GM23338 (cell line): ENCODE measurements around the gene IQCK. TPM values are rescaled to one million over a fixed set of nuclear protein-coding genes. Genes with fewer than 3 reads are reported as not detected.

Source experiments
- ATAC-seq: fragments of 200-7000 bp; cut with Tn5 transposase; 3 replicates; pipeline ENCODE4 v1.9.1; 2020
- DNase-seq: peaks from one replicate; pipeline ENCODE4 v3.0.0-alpha.2; 2015; ENCODE audit warnings: low spot score
- H2AFZ ChIP-seq: fragments of 200-600 bp; sonication (generic); 2 replicates; pipeline ENCODE4 v1.8.0; 2016; ENCODE audit warnings: antibody characterized with exemption, mild to moderate bottlenecking, moderate library complexity
- H3F3A ChIP-seq: fragments of 200-600 bp; sonication (generic); replicated peaks from 2 replicates; pipeline ENCODE4 v1.8.0; 2017; ENCODE audit warnings: antibody characterized with exemption, mixed run types, low read depth
- H3K27ac ChIP-seq: fragments of 200-600 bp; sonication (generic); 2 replicates; pipeline ENCODE4 v1.6.1; 2016; ENCODE audit warnings: low read depth
- H3K27me3 ChIP-seq: fragments of 200-600 bp; sonication (generic); 2 replicates; pipeline ENCODE4 v1.8.0; 2016; ENCODE audit warnings: mild to moderate bottlenecking, mixed run types, moderate library complexity; ENCODE audit not compliant: insufficient read depth
- H3K36me3 ChIP-seq: fragments of 200-600 bp; sonication (generic); 2 replicates; pipeline ENCODE4 v1.8.0; 2016; ENCODE audit warnings: mild to moderate bottlenecking; ENCODE audit not compliant: insufficient read depth
- H3K4me1 ChIP-seq: fragments of 200-600 bp; sonication (generic); 2 replicates; pipeline ENCODE4 v1.8.0; 2016; ENCODE audit warnings: mild to moderate bottlenecking, moderate library complexity; ENCODE audit not compliant: insufficient read depth
- H3K4me2 ChIP-seq: fragments of 200-600 bp; sonication (generic); 2 replicates; pipeline ENCODE4 v1.7.1; 2017; ENCODE audit warnings: mixed run types
- H3K4me3 ChIP-seq: fragments of 200-600 bp; sonication (generic); 2 replicates; pipeline ENCODE4 v1.6.1; 2016; ENCODE audit warnings: mixed run types
- H3K79me2 ChIP-seq: fragments of 200-600 bp; sonication (generic); replicated peaks from 2 replicates; pipeline ENCODE4 v1.8.0; 2017; ENCODE audit warnings: mild to moderate bottlenecking; ENCODE audit not compliant: insufficient read depth
- H3K9me2 ChIP-seq: fragments of 200-600 bp; sonication (generic); 2 replicates; pipeline ENCODE4 v1.8.0; 2017; ENCODE audit not compliant: insufficient read depth
- H4K20me1 ChIP-seq: fragments of 200-600 bp; sonication (generic); replicated peaks from 2 replicates; pipeline ENCODE4 v1.8.0; 2017; ENCODE audit warnings: mild to moderate bottlenecking; ENCODE audit not compliant: insufficient read depth
- H3K27ac Mint-ChIP-seq: 2 replicates; pipeline ENCODE4 v1.8.0; 2020; ENCODE audit warnings: inconsistent platforms, mild to moderate bottlenecking, moderate library complexity, mixed read lengths
- H3K27me3 Mint-ChIP-seq: 3 replicates; pipeline ENCODE4 v1.8.0; 2022; ENCODE audit warnings: low read depth, mild to moderate bottlenecking, moderate library complexity, mixed read lengths, inconsistent platforms; ENCODE audit not compliant: insufficient read depth, poor library complexity
- H3K36me3 Mint-ChIP-seq: 3 replicates; pipeline ENCODE4 v1.8.0; 2021; ENCODE audit warnings: low read depth, mild to moderate bottlenecking, inconsistent platforms, moderate library complexity, mixed read lengths
- H3K4me1 Mint-ChIP-seq: 3 replicates; pipeline ENCODE4 v1.8.0; 2020; ENCODE audit warnings: mild to moderate bottlenecking, inconsistent platforms, mixed read lengths
- H3K4me3 Mint-ChIP-seq: 3 replicates; pipeline ENCODE4 v1.8.0; 2021; ENCODE audit warnings: moderate library complexity, mild to moderate bottlenecking, inconsistent platforms, mixed read lengths
- H3K9me3 Mint-ChIP-seq: 3 replicates; pipeline ENCODE4 v1.8.0; 2020; ENCODE audit warnings: moderate library complexity, mild to moderate bottlenecking, inconsistent platforms, mixed read lengths
- CREB1 ChIP-seq: fragments of 250-450 bp; sonication (Bioruptor Pico); IDR thresholded peaks from 2 replicates; pipeline ENCODE4 v1.5.0; 2020; ENCODE audit warnings: low read depth, mild to moderate bottlenecking, moderate library complexity
- CTCF ChIP-seq, 2 experiments: fragments of 200-600 bp in 1 of 2; sonication (generic) in 1 of 2; conservative IDR thresholded peaks; 2 replicates each; pipeline versions ENCODE4 v1.5.1 to v1.6.1; 2016 to 2017; ENCODE audit warnings: antibody characterized with exemption in 2 of 2, low read depth in 2 of 2, mild to moderate bottlenecking in 2 of 2, moderate library complexity in 1 of 2
- EZH2 ChIP-seq: fragments of 200-600 bp; sonication (generic); IDR thresholded peaks from one replicate; pipeline ENCODE4 v1.8.0; 2017; ENCODE audit warnings: antibody characterized with exemption, mild to moderate bottlenecking, low read depth; ENCODE audit not compliant: unreplicated experiment
- EZH2phosphoT487 ChIP-seq: fragments of 200-600 bp; sonication (generic); IDR thresholded peaks from one replicate; pipeline ENCODE4 v1.8.1; 2018; ENCODE audit warnings: antibody characterized with exemption; ENCODE audit not compliant: unreplicated experiment
- POLR2AphosphoS5 ChIP-seq: IDR thresholded peaks from 2 replicates; pipeline ENCODE4 v1.6.1; 2016; ENCODE audit warnings: antibody characterized with exemption, low read depth
- REST ChIP-seq: IDR thresholded peaks from one replicate; pipeline ENCODE4 v1.6.1; 2018; ENCODE audit warnings: antibody characterized with exemption; ENCODE audit not compliant: unreplicated experiment
- STAT1 ChIP-seq: IDR thresholded peaks from one replicate; pipeline ENCODE4 v1.6.1; 2016; ENCODE audit warnings: antibody characterized with exemption; ENCODE audit not compliant: unreplicated experiment
- polyA plus RNA-seq: library from polyadenylated mRNA; unstranded; fragments of >200 nt; fragmentation: Nextera tagmentation; extraction: Ambion mirVana; gene quantifications from 2 replicates; pipeline ENCODE4 v1.2.1, GENCODE V29; 2016
- total RNA-seq: library from RNA; depleted of rRNA; stranded (reverse); fragments of >200 nt; shearing (Covaris generic); gene quantifications from 2 replicates; pipeline ENCODE4 v1.2.3, GENCODE V29; 2014
- TF ChIP-seq, protein P1 (sequence below): IDR thresholded peaks from 2 replicates; pipeline ENCODE4 v1.6.1; 2016; ENCODE audit warnings: antibody characterized with exemption
- TF ChIP-seq, protein P2 (sequence below): fragments of 250-450 bp; sonication (Bioruptor Pico); IDR thresholded peaks from 2 replicates; pipeline ENCODE4 v1.5.0; 2020; ENCODE audit warnings: mild to moderate bottlenecking, moderate library complexity

IQCK gene
- total and polyA plus RNA-seq, 2 experiments from 2014 or later: 7.6 to 10.0 TPM

- no peak for TF ChIP-seq REST
- no peak for TF ChIP-seq CTCF (conservative IDR thresholded peaks at IDR 0.05; ENCODE audit: low read depth in 2 of 2)
- no peak for TF ChIP-seq EZH2phosphoT487
- TF ChIP-seq CREB1: no peak
- no peak for TF ChIP-seq POLR2AphosphoS5
- TF ChIP-seq STAT1: no peak
- TF ChIP-seq, protein P1, sequence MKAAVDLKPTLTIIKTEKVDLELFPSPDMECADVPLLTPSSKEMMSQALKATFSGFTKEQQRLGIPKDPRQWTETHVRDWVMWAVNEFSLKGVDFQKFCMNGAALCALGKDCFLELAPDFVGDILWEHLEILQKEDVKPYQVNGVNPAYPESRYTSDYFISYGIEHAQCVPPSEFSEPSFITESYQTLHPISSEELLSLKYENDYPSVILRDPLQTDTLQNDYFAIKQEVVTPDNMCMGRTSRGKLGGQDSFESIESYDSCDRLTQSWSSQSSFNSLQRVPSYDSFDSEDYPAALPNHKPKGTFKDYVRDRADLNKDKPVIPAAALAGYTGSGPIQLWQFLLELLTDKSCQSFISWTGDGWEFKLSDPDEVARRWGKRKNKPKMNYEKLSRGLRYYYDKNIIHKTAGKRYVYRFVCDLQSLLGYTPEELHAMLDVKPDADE: no peak
- no peak for TF ChIP-seq EZH2
These were observed 4.9 kb downstream of the IQCK start (continued) for GRCh38 chr16:19722981-19723380.

DNA sequence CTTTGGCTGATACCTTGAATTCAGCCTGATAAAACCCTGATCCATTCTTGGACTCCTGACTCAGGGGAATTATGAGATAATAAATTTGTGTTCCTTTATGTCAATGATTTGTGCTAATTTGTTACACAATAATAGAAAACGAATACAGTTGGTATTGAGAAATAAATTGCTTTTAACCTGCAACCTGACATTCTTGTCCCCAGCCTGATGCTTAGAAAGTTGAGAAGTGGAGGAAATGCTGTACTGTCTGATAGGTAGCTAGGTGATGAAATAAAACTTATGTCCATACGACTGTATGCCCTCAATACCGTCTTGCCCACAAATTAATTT is 10.5 kb downstream of the IQCK start:
- peaks cover 8% of the 10 kb centered on the region for H3K36me3 Mint-ChIP-seq
- H3K4me1 Mint-ChIP-seq: peaks cover 6% of the 10 kb centered on the region
- H3K9me3 Mint-ChIP-seq: no peaks in the 10 kb centered on the region
- H3K27ac Mint-ChIP-seq: no peak overlapping the region
- H3K79me2 ChIP-seq: no peaks in the 10 kb centered on the region
- no peaks in the 10 kb centered on the region for H3F3A ChIP-seq
- H2AFZ ChIP-seq: no peak overlapping the region
- no peak overlapping the region for H3K27ac ChIP-seq
- H3K27me3 ChIP-seq: no peaks in the 10 kb centered on the region
- no peaks in the 10 kb centered on the region for H3K9me2 ChIP-seq
- H3K36me3 ChIP-seq: no peaks in the 10 kb centered on the region
- DNase-seq: no peak
- no peak overlapping the region for H3K4me2 ChIP-seq
- H3K4me3 ChIP-seq: no peak overlapping the region
- H4K20me1 ChIP-seq: no peaks in the 10 kb centered on the region
- peaks cover 1% of the 10 kb centered on the region for H3K4me1 ChIP-seq
- no peaks in the 10 kb centered on the region for H3K27me3 Mint-ChIP-seq
- no peak for ATAC-seq
- H3K4me3 Mint-ChIP-seq: no peak overlapping the region
- TF ChIP-seq EZH2phosphoT487 (no peak), CREB1 (no peak), STAT1 (no peak)
- TF ChIP-seq, protein P1: no peak
- TF ChIP-seq, protein P2, sequence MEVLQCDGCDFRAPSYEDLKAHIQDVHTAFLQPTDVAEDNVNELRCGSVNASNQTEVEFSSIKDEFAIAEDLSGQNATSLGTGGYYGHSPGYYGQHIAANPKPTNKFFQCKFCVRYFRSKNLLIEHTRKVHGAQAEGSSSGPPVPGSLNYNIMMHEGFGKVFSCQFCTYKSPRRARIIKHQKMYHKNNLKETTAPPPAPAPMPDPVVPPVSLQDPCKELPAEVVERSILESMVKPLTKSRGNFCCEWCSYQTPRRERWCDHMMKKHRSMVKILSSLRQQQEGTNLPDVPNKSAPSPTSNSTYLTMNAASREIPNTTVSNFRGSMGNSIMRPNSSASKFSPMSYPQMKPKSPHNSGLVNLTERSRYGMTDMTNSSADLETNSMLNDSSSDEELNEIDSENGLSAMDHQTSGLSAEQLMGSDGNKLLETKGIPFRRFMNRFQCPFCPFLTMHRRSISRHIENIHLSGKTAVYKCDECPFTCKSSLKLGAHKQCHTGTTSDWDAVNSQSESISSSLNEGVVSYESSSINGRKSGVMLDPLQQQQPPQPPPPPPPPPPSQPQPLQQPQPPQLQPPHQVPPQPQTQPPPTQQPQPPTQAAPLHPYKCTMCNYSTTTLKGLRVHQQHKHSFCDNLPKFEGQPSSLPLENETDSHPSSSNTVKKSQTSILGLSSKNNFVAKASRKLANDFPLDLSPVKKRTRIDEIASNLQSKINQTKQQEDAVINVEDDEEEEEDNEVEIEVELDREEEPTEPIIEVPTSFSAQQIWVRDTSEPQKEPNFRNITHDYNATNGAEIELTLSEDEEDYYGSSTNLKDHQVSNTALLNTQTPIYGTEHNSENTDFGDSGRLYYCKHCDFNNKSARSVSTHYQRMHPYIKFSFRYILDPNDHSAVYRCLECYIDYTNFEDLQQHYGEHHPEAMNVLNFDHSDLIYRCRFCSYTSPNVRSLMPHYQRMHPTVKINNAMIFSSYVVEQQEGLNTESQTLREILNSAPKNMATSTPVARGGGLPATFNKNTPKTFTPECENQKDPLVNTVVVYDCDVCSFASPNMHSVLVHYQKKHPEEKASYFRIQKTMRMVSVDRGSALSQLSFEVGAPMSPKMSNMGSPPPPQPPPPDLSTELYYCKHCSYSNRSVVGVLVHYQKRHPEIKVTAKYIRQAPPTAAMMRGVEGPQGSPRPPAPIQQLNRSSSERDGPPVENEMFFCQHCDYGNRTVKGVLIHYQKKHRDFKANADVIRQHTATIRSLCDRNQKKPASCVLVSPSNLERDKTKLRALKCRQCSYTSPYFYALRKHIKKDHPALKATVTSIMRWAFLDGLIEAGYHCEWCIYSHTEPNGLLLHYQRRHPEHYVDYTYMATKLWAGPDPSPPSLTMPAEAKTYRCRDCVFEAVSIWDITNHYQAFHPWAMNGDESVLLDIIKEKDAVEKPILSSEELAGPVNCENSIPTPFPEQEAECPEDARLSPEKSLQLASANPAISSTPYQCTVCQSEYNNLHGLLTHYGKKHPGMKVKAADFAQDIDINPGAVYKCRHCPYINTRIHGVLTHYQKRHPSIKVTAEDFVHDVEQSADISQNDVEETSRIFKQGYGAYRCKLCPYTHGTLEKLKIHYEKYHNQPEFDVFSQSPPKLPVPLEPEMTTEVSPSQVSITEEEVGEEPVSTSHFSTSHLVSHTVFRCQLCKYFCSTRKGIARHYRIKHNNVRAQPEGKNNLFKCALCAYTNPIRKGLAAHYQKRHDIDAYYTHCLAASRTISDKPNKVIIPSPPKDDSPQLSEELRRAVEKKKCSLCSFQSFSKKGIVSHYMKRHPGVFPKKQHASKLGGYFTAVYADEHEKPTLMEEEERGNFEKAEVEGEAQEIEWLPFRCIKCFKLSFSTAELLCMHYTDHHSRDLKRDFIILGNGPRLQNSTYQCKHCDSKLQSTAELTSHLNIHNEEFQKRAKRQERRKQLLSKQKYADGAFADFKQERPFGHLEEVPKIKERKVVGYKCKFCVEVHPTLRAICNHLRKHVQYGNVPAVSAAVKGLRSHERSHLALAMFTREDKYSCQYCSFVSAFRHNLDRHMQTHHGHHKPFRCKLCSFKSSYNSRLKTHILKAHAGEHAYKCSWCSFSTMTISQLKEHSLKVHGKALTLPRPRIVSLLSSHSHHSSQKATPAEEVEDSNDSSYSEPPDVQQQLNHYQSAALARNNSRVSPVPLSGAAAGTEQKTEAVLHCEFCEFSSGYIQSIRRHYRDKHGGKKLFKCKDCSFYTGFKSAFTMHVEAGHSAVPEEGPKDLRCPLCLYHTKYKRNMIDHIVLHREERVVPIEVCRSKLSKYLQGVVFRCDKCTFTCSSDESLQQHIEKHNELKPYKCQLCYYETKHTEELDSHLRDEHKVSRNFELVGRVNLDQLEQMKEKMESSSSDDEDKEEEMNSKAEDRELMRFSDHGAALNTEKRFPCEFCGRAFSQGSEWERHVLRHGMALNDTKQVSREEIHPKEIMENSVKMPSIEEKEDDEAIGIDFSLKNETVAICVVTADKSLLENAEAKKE (CRISPR knock-in tag): no peak
